ENCODE data around the gene GALNT15.

Gene GALNT15

GRCh38 chr3:16188071-16188470 lies 13.6 kb downstream of the GALNT15 start:
- DNase-seq (ENCODE audit: low read depth) = no peak

- DNase-seq (ENCODE audit: low read depth) = no peak
Measured at GRCh38 chr3:16189201-16189600, 14.7 kb downstream of the GALNT15 start.

GRCh38 chr3:16190704-16191103 lies 16.2 kb downstream of the GALNT15 start:
- no peak for DNase-seq (ENCODE audit: low read depth)

GRCh38 chr3:16191591-16191990 lies 17.1 kb downstream of the GALNT15 start:
- DNase-seq (ENCODE audit: low read depth) = no peak

GRCh38 chr3:16192176-16192811 lies 17.8 kb downstream of the GALNT15 start:
- DNase-seq (ENCODE audit: low read depth) = no peak

GRCh38 chr3:16198427-16198826 lies 23.9 kb downstream of the GALNT15 start:
- no peak for DNase-seq (ENCODE audit: low read depth)

- no peak for DNase-seq (ENCODE audit: low read depth)
Measured at GRCh38 chr3:16199769-16200168, 25.3 kb downstream of the GALNT15 start.

GRCh38 chr3:16200411-16200810 lies 25.9 kb downstream of the GALNT15 start:
- DNase-seq (ENCODE audit: low read depth) = no peak

GRCh38 chr3:16203031-16203430 lies 28.6 kb downstream of the GALNT15 start:
- DNase-seq (ENCODE audit: low read depth) = no peak

- DNase-seq (ENCODE audit: low read depth) = no peak
Measured at GRCh38 chr3:16203671-16204629, 29.5 kb downstream of the GALNT15 start.

- DNase-seq (ENCODE audit: low read depth) = no peak
Measured at GRCh38 chr3:16204751-16205150, 30.3 kb downstream of the GALNT15 start.

GRCh38 chr3:16205156-16205870 lies 30.8 kb downstream of the GALNT15 start:
- DNase-seq (ENCODE audit: low read depth) = no peak

- no peak for DNase-seq (ENCODE audit: low read depth)
Measured at GRCh38 chr3:16207031-16207430, 32.6 kb downstream of the GALNT15 start.

GRCh38 chr3:16211176-16211904 lies 36.9 kb downstream of the GALNT15 start:
- no peak for DNase-seq (ENCODE audit: low read depth)

GRCh38 chr3:16214366-16214765 lies 39.9 kb downstream of the GALNT15 start:
- no peak for DNase-seq (ENCODE audit: low read depth)

- no peak for DNase-seq (ENCODE audit: low read depth)
Measured at GRCh38 chr3:16216373-16216935, 42.0 kb downstream of the GALNT15 start.

- DNase-seq (ENCODE audit: low read depth) = no peak
Measured at GRCh38 chr3:16219777-16220176, 45.3 kb downstream of the GALNT15 start.

GRCh38 chr3:16221990-16222389 lies 47.5 kb downstream of the GALNT15 start:
- no peak for DNase-seq (ENCODE audit: low read depth)

- DNase-seq (ENCODE audit: low read depth) = no peak
Measured at GRCh38 chr3:16222547-16222946, 48.1 kb downstream of the GALNT15 start.

GRCh38 chr3:16224325-16224724 lies 49.8 kb downstream of the GALNT15 start:
- DNase-seq (ENCODE audit: low read depth) = no peak

GRCh38 chr3:16227566-16227965 lies 53.1 kb downstream of the GALNT15 start:
- DNase-seq (ENCODE audit: low read depth) = no peak

- DNase-seq (ENCODE audit: low read depth) = no peak
Measured at GRCh38 chr3:16229681-16230080, 55.2 kb downstream of the GALNT15 start.
